Measurements from ENCODE around the gene PDE4D.

DNA sequence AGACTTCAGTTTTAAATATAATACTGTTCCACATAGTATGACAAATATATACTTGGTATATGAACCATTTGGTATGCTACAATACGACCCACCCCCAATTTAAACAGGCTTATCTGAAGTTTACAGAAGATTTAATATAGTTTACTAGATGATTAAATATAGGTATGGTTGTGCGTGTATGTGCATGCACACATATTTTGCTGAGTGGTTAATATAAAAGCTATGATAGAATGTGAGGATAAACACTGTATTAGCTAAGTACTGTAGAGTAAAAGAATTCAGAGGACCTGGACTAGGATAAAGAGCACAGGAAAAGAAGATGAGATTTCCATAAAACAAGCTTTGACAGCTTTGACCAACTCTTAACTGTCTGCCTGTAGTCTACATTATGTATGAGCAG is 356.7 kb downstream of the PDE4D start:
- TF ChIP-seq, protein P1, sequence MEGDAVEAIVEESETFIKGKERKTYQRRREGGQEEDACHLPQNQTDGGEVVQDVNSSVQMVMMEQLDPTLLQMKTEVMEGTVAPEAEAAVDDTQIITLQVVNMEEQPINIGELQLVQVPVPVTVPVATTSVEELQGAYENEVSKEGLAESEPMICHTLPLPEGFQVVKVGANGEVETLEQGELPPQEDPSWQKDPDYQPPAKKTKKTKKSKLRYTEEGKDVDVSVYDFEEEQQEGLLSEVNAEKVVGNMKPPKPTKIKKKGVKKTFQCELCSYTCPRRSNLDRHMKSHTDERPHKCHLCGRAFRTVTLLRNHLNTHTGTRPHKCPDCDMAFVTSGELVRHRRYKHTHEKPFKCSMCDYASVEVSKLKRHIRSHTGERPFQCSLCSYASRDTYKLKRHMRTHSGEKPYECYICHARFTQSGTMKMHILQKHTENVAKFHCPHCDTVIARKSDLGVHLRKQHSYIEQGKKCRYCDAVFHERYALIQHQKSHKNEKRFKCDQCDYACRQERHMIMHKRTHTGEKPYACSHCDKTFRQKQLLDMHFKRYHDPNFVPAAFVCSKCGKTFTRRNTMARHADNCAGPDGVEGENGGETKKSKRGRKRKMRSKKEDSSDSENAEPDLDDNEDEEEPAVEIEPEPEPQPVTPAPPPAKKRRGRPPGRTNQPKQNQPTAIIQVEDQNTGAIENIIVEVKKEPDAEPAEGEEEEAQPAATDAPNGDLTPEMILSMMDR (IDR thresholded peaks at IDR 0.05): no peak
- no peak for TF ChIP-seq POLR2A (IDR thresholded peaks at IDR 0.05)
